ENCODE results near the gene ARHGAP44. TPM values are rescaled to one million over a fixed set of nuclear protein-coding genes. Genes with fewer than 3 reads are reported as not detected.

Gene ARHGAP44
- total and polyA plus RNA-seq, 9 of the 15 experiments (the other 6 are each of a cell fraction or from before 2014, with no cell fraction given), result 0.01 to 0.68 (median 0.07) TPM; not detected in 1

DNA sequence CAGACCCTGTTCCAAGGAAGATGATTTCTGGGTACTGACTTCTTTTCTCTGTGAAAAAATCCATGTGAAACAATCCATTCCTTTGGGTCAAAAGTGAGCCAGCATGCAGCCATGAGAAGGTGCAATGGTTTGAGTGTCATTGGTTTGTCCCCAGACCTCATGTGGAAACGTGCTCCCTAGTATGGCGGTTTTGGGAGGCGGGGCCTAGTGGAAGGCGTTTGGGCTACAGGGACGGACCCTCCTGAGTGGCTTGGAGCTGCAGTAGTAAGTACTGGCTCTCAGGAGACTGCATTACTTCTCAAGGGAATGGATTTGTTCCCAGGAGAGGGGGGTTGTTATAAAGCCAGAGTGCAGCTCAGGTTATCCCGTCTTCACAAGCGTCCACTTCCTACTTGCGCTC is 209.2 kb downstream of the ARHGAP44 start:
- Histone ChIP-seq H3K9ac (ENCODE audit: insufficient read depth in 1 of 2, low read depth in 2 of 2, low read length in 2 of 2) (no peak overlapping the region), H3K36me3 (ENCODE audit: control insufficient read depth, insufficient read depth, low read length) (peaks cover 95% of the 10 kb centered on the region), H3K9me1 (ENCODE audit: control insufficient read depth, insufficient read depth, low read length) (no peaks in the 10 kb centered on the region), H3K4me2 (ENCODE audit: insufficient read depth, low read length) (no peak overlapping the region), H4K20me1 (replicated peaks; ENCODE audit: control insufficient read depth, insufficient read depth, low read length) (0 out of 2 replicates have a peak, but pooled peaks cover 11% of the 10 kb centered on the region), H2AFZ (ENCODE audit: low read depth, low read length) (no peak overlapping the region), H3K27ac (ENCODE audit: extremely low read depth, low read depth, low read length) (no peak overlapping the region), H3K9me3 (replicated peaks; ENCODE audit: control insufficient read depth, insufficient read depth, low read depth, low read length) (no peaks in the 10 kb centered on the region), H3K4me1 (replicated peaks in 1 of 2; ENCODE audit: control insufficient read depth in 2 of 2, insufficient read depth in 2 of 2, low read length in 2 of 2) (peaks cover 0 to 1% of the 10 kb centered on the region in 2 experiments; a peak in 2 of 5 replicates), H3K79me2 (ENCODE audit: control insufficient read depth, insufficient read depth, low read length) (no peaks in the 10 kb centered on the region), H3K4me3 (no peak overlapping the region), H3K27me3 (ENCODE audit: control insufficient read depth in 2 of 2, insufficient read depth in 2 of 2, low read length in 2 of 2) (no peaks in the 10 kb centered on the region)
- intact Hi-C loops (cut with micrococcal nuclease), result no loop called here
- ATAC-seq (no peak), DNase-seq (ENCODE audit: extremely low read depth in 1 of 4, low spot score in 3 of 4) (no peak), FAIRE-seq (no peak)
- TF ChIP-seq NEUROD1 (IDR thresholded peaks at IDR 0.05; ENCODE audit: borderline replicate concordance, low read depth, low read length, partially characterized antibody), result no peak
- no peak for TF ChIP-seq ZNF316 (IDR thresholded peaks at IDR 0.05)
- TF ChIP-seq SAFB (IDR thresholded peaks at IDR 0.05; ENCODE audit: borderline replicate concordance, low read depth, low read length), result no peak
- TF ChIP-seq HNRNPL (IDR thresholded peaks at IDR 0.05; ENCODE audit: low read depth, low read length), result no peak
- TF ChIP-seq FOSL1 (tag; conservative IDR thresholded peaks at IDR 0.05), result no peak
- TF ChIP-seq HDAC1 (IDR thresholded peaks at IDR 0.05), result no peak
- in situ Hi-C loops (cut with MboI), result no loop called here
- WGBS (ENCODE audit: insufficient coverage, low coverage, missing lambda C conversion rate), result 91% methylated on average over 5 of the region's 8 CpGs
- CTCF ChIA-PET (ENCODE audit: low intra/inter-chr PET ratio), result no interaction called here
- POLR2A ChIA-PET, result no interaction called here
- BruUV-seq (replicated peaks), result no TSS peak

DNA sequence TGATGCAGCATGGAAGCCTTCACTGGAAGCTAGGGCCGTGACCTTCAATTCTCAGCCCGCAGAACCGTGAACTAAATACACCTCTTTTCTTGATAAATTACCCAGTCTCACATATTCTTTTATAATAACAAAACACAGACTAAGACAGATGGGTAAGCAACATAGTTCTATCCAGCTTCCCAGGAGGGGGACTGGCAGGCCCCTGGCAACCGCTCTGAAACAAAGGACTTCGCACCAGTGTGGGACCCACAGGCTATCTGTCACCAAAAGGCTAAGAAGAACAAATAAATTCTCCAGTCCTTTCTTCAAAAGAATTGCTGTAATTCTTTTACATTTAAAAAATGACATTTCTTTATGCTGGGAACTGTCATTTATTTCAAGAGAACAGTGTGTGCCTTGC is 209.6 kb downstream of the ARHGAP44 start:
- in situ Hi-C loops (cut with MboI) (no loop called here), intact Hi-C loops (cut with micrococcal nuclease) (no loop called here)
- Histone ChIP-seq H3K36me3 (ENCODE audit: control insufficient read depth, insufficient read depth, low read length) (peaks cover 95% of the 10 kb centered on the region), H3K4me2 (ENCODE audit: insufficient read depth, low read length) (no peak overlapping the region), H4K20me1 (replicated peaks; ENCODE audit: control insufficient read depth, insufficient read depth, low read length) (0 out of 2 replicates have a peak, but pooled peaks cover 14% of the 10 kb centered on the region), H3K27ac (ENCODE audit: extremely low read depth, low read depth, low read length) (no peak overlapping the region), H3K4me1 (replicated peaks in 1 of 2; ENCODE audit: control insufficient read depth in 2 of 2, insufficient read depth in 2 of 2, low read length in 2 of 2) (peaks cover 0 to 4% of the 10 kb centered on the region in 2 experiments; a peak in 2 of 5 replicates), H3K9me1 (ENCODE audit: control insufficient read depth, insufficient read depth, low read length) (no peaks in the 10 kb centered on the region), H3K27me3 (ENCODE audit: control insufficient read depth in 2 of 2, insufficient read depth in 2 of 2, low read length in 2 of 2) (no peaks in the 10 kb centered on the region), H3K79me2 (ENCODE audit: control insufficient read depth, insufficient read depth, low read length) (no peaks in the 10 kb centered on the region), H3K9ac (ENCODE audit: insufficient read depth in 1 of 2, low read depth in 2 of 2, low read length in 2 of 2) (no peak overlapping the region), H3K9me3 (replicated peaks; ENCODE audit: control insufficient read depth, insufficient read depth, low read depth, low read length) (no peaks in the 10 kb centered on the region), H3K4me3 (no peak overlapping the region), H2AFZ (ENCODE audit: low read depth, low read length) (no peak overlapping the region)
- ATAC-seq (no peak), DNase-seq (ENCODE audit: extremely low read depth in 1 of 4, low spot score in 3 of 4) (no peak), FAIRE-seq (no peak)
- POLR2A ChIA-PET, result interaction anchor here (0.6 kb wide), 1 partner anchor 10 kb away, joined by 3 read pairs; no protein-coding TSS in a partner anchor
- CTCF ChIA-PET (ENCODE audit: low intra/inter-chr PET ratio), result interaction anchor here (0.7 kb wide), 1 partner anchor 741 kb away, joined by 3 read pairs; no protein-coding TSS in a partner anchor
- no TSS peak for BruUV-seq (replicated peaks)
- 100% methylated on average over 3 of the region's 5 CpGs for WGBS (ENCODE audit: insufficient coverage, low coverage, missing lambda C conversion rate)
- TF ChIP-seq SRSF3 (IDR thresholded peaks at IDR 0.05; ENCODE audit: insufficient read depth, low read length), result no peak
- no peak for TF ChIP-seq SAFB (IDR thresholded peaks at IDR 0.05; ENCODE audit: borderline replicate concordance, low read depth, low read length)
- no peak for TF ChIP-seq ZNF551 (CRISPR knock-in tag; IDR thresholded peaks at IDR 0.05)
- no peak for TF ChIP-seq ZNF197 (CRISPR knock-in tag; IDR thresholded peaks at IDR 0.05; ENCODE audit: low read depth)
- TF ChIP-seq TFE3 (CRISPR knock-in tag; IDR thresholded peaks at IDR 0.05), result no peak
- TF ChIP-seq ZNF57 (CRISPR knock-in tag; IDR thresholded peaks at IDR 0.05), result no peak
- TF ChIP-seq KLF16 (IDR thresholded peaks at IDR 0.05), result no peak
- no peak for TF ChIP-seq ZNF280A (IDR thresholded peaks at IDR 0.05; ENCODE audit: low read depth, partially characterized antibody)
- TF ChIP-seq CBX5 (IDR thresholded peaks at IDR 0.05; ENCODE audit: borderline replicate concordance, low read depth), result no peak
- TF ChIP-seq KAT8 (IDR thresholded peaks at IDR 0.05; ENCODE audit: low read depth), result no peak

All from K562 (cell line).